ENCODE data around the gene FOSL2. TPM values are rescaled to one million over a fixed set of nuclear protein-coding genes. Genes with fewer than 3 reads are reported as not detected.

FOSL2 gene
- polyA plus RNA-seq, 3 donors = 24.8 to 270 (median 28.6) TPM

DNA sequence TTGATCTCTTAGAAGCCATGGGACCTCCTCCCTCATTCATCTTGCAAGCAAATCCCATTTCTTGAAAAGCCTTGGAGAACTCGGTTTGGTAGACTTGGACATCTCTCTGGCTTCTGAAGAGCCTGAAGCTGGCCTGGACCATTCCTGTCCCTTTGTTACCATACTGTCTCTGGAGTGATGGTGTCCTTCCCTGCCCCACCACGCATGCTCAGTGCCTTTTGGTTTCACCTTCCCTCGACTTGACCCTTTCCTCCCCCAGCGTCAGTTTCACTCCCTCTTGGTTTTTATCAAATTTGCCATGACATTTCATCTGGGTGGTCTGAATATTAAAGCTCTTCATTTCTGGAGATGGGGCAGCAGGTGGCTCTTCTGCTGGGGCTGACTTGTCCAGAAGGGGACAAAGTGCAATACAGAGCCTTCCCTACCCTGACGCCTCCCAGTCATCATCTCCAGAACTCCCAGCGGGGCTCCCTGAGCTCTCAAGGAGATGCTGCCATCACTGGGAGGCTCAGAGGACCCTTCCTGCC lies 20.0 kb downstream of the FOSL2 start:
- Histone ChIP-seq H3K4me2 (replicated peaks; ENCODE audit: extremely low read depth, low read length, poor library complexity, severe bottlenecking) (no peak overlapping the region), H3K27me3 (ENCODE audit: control insufficient read depth in 2 of 2, insufficient read depth in 2 of 2, low read length in 2 of 2) (no peaks in the 10 kb centered on the region), H3K4me3 (replicated peaks in 1 of 3; ENCODE audit: low read depth in 2 of 3, low read length in 3 of 3) (no peak overlapping the region), H3K36me3 (replicated peaks in 1 of 2; ENCODE audit: control insufficient read depth in 1 of 2, insufficient read depth in 2 of 2, low read length in 2 of 2) (peaks cover 74 to 96% of the 10 kb centered on the region in 2 donors), H3K27ac (ENCODE audit: low read depth in 1 of 2, low read length in 2 of 2) (peak overlapping the region; percentile 15 to 61), H2AFZ (ENCODE audit: insufficient read depth, low read depth, low read length, poor library complexity, severe bottlenecking) (no peak overlapping the region), H3K79me2 (ENCODE audit: insufficient read depth, low read length) (peaks cover 94% of the 10 kb centered on the region), H3K4me1 (ENCODE audit: control insufficient read depth in 1 of 2, insufficient read depth in 2 of 2, low read length in 2 of 2) (peaks cover 29 to 58% of the 10 kb centered on the region in 2 donors), H4K20me1 (ENCODE audit: insufficient read depth, low read length) (peaks cover 100% of the 10 kb centered on the region), H3K9ac (ENCODE audit: insufficient read depth, low read length, poor library complexity, severe bottlenecking) (no peak overlapping the region), H3K9me3 (replicated peaks in 1 of 2; ENCODE audit: control insufficient read depth in 1 of 2, insufficient read depth in 1 of 2, low read length in 2 of 2) (no peaks in the 10 kb centered on the region)
- peaks cover 0 to 3% (median 2%) of the 10 kb centered on the region in 3 donors for H3K27me3 Mint-ChIP-seq (ENCODE audit: low read depth in 3 of 3)
- H3K4me1 Mint-ChIP-seq = peaks cover 71% of the 10 kb centered on the region
- TF ChIP-seq, protein P1, sequence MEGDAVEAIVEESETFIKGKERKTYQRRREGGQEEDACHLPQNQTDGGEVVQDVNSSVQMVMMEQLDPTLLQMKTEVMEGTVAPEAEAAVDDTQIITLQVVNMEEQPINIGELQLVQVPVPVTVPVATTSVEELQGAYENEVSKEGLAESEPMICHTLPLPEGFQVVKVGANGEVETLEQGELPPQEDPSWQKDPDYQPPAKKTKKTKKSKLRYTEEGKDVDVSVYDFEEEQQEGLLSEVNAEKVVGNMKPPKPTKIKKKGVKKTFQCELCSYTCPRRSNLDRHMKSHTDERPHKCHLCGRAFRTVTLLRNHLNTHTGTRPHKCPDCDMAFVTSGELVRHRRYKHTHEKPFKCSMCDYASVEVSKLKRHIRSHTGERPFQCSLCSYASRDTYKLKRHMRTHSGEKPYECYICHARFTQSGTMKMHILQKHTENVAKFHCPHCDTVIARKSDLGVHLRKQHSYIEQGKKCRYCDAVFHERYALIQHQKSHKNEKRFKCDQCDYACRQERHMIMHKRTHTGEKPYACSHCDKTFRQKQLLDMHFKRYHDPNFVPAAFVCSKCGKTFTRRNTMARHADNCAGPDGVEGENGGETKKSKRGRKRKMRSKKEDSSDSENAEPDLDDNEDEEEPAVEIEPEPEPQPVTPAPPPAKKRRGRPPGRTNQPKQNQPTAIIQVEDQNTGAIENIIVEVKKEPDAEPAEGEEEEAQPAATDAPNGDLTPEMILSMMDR (IDR thresholded peaks at IDR 0.05) = no peak
- intact Hi-C loops (cut with micrococcal nuclease) = loop anchor here in 1 of 2 donors (5.0 kb wide), 1 partner anchor 40 kb away; no protein-coding TSS in a partner anchor
- peaks cover 84 to 100% of the 10 kb centered on the region in 2 donors for H3K36me3 Mint-ChIP-seq
- no peak overlapping the region for H3K4me3 Mint-ChIP-seq
- H3K9me3 Mint-ChIP-seq = peaks cover 0 to 2% (median 0%) of the 10 kb centered on the region in 7 donors
- peak overlapping the region; percentile 69 to 95 (median 82) for H3K27ac Mint-ChIP-seq
- 82% methylated on average over 1 of the region's 6 CpGs for WGBS (ENCODE audit: insufficient coverage)
- no peak for DNase-seq

DNA sequence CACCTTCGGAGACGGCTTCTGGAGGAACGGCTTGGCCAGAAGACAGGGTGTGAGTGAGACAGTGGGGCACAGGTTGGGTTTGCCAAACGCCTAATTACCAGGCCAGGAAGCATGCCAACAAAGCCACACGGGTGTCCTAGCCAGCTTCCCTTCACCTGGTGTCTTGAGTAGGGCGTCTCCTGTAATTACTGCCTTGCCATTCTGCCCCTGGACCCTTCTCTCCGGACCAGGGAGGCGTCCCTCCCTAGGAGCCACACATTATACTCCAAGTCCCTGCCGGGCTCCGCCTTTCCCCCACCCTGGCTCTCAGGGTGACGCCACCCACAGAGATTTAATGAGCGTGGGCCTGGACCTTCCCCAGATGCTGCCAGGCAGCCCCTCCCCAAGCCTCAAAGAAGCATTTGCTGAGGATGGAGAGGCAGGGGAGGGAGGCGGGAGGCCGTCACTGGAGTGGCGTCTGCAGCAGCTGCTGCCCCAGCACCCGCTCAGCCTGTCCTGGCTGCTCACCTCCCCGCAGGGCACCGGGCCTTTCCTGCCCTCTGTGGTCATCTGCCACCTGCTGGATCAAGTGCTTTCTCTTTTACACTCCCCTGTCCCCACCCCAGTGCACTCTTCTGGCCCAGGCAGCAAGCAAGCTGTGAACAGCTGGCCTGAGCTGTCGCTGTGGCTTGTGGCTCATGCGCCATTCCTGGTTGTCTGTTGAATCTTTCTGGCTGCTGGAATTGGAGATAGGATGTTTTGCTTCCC lies 20.7 kb downstream of the FOSL2 start:
- no peak overlapping the region for H3K4me3 ChIP-seq (replicated peaks in 1 of 3; ENCODE audit: low read depth in 2 of 3, low read length in 3 of 3)
- no peak overlapping the region for H3K9ac ChIP-seq (ENCODE audit: insufficient read depth, low read length, poor library complexity, severe bottlenecking)
- no peak overlapping the region for H2AFZ ChIP-seq (ENCODE audit: insufficient read depth, low read depth, low read length, poor library complexity, severe bottlenecking)
- peaks cover 74 to 95% of the 10 kb centered on the region in 2 donors for H3K36me3 ChIP-seq (replicated peaks in 1 of 2; ENCODE audit: control insufficient read depth in 1 of 2, insufficient read depth in 2 of 2, low read length in 2 of 2)
- peaks cover 100% of the 10 kb centered on the region for H4K20me1 ChIP-seq (ENCODE audit: insufficient read depth, low read length)
- Mint-ChIP-seq H3K27ac (peak overlapping the region; percentile 35 to 95 (median 82)), H3K4me3 (no peak overlapping the region), H3K9me3 (peaks cover 0 to 2% (median 0%) of the 10 kb centered on the region in 7 donors), H3K4me1 (peaks cover 65% of the 10 kb centered on the region), H3K36me3 (peaks cover 77 to 99% of the 10 kb centered on the region in 2 donors), H3K27me3 (ENCODE audit: low read depth in 3 of 3) (peaks cover 0 to 3% (median 2%) of the 10 kb centered on the region in 3 donors)
- peaks cover 87% of the 10 kb centered on the region for H3K79me2 ChIP-seq (ENCODE audit: insufficient read depth, low read length)
- H3K4me1 ChIP-seq (ENCODE audit: control insufficient read depth in 1 of 2, insufficient read depth in 2 of 2, low read length in 2 of 2) = peaks cover 23 to 52% of the 10 kb centered on the region in 2 donors
- no peak for DNase-seq
- H3K9me3 ChIP-seq (replicated peaks in 1 of 2; ENCODE audit: control insufficient read depth in 1 of 2, insufficient read depth in 1 of 2, low read length in 2 of 2) = no peaks in the 10 kb centered on the region
- 78% methylated on average over 14 of the region's 20 CpGs for WGBS (ENCODE audit: insufficient coverage)
- intact Hi-C loops (cut with micrococcal nuclease) = loop anchor here in 1 of 2 donors (5.0 kb wide), 1 partner anchor 39 kb away; no protein-coding TSS in a partner anchor
- peak overlapping the region; percentile 15 to 61 for H3K27ac ChIP-seq (ENCODE audit: low read depth in 1 of 2, low read length in 2 of 2)
- TF ChIP-seq, protein P1 (IDR thresholded peaks at IDR 0.05) = peak; percentile 33
- no peak overlapping the region for H3K4me2 ChIP-seq (replicated peaks; ENCODE audit: extremely low read depth, low read length, poor library complexity, severe bottlenecking)
- no peaks in the 10 kb centered on the region for H3K27me3 ChIP-seq (ENCODE audit: control insufficient read depth in 2 of 2, insufficient read depth in 2 of 2, low read length in 2 of 2)

All from CD14-positive monocyte (primary cell).